ENCODE data around the gene SLC4A5.
"Not testable (repeated sequence)": the region's sequence is repeated elsewhere in the genome, so short reads cannot be mapped to it uniquely, and the experiment has no call there.

SLC4A5 gene

DNA sequence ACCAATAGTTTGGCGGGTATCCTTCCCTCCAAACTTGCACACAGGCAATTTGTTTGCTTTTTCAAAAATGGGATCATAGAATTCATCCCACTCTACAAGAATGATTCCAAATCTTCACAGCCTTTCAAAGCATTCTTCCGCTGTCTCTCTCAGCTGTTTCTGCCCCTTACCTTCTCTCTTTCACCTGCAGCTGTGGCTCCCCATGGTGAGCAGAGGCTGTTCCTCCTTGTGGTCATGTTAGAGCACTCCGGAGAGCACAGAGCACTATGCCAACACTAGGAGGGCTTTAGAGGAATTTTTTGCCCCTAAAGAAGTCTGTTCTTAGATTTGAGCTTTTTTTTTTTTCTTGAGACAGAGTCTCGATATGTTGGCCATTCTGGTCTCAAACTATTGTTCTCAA lies 114.4 kb downstream of the SLC4A5 start:
- no peak for DNase-seq (ENCODE audit: low read depth)

GRCh38 chr2:74227646-74228045 lies 115.6 kb downstream of the SLC4A5 start:
- DNase-seq (ENCODE audit: low read depth) = no peak

- DNase-seq (ENCODE audit: low read depth) = no peak
Measured at GRCh38 chr2:74226648-74227213, 116.5 kb downstream of the SLC4A5 start.

GRCh38 chr2:74225698-74226459 lies 117.3 kb downstream of the SLC4A5 start:
- DNase-seq (ENCODE audit: low read depth) = no peak

DNA sequence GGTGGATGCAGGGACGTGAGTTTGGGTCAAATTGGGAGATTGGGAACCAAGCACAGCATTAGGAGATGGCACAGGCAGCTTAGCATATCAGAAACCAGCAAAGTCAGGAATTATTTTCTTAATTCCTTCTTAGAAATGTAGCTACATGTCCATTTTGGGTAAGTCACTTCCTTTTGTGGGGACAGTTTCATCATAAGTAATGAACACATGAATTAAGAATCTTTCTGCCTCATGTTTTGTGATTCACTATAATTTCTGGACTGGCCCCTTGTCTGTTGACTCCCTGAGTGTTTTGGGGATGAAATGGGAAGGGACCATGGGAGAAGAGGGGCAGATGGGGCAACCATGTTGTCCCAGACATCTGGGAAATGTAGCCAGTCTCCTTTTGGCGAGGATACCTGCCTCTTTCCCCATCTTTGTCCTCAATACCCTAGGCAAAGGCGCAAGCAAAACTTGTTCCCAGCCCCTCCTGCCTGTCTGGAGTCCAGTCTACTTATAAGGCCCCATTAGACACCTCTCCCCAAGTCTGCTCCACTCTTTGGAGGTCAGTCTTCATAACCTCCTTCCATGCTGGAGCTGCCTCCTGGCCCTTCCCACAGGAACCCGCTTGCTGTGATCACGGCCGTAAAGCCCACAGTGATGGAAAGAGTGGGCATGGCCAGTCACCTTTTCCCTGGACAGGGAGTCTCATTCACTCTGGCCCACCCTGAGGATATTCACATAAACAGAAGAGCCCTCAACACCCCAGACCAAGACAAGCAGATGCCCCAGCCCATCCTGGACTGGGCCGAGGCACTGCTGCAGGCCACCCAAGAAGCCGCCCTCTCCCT lies 119.1 kb downstream of the SLC4A5 start:
- DNase-seq (ENCODE audit: low read depth) = no peak

DNA sequence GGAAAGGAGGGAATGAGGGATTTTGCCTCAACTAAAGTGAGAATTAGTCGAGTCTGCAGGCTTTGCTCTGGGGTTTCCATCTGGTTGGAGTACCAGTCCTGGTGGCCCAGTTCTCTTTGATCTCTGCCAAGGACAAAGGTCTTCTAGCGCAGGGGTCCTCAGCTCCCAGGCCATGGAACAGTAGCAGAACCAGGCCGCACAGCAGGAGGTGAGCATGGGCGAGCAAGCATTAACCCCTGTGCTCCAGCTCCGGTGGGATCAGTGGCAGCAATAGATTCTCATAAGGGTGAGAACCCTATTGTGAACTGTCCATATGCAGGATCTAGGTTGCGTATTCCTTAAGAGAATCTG lies 120.9 kb downstream of the SLC4A5 start:
- no peak for DNase-seq (ENCODE audit: low read depth)

DNA sequence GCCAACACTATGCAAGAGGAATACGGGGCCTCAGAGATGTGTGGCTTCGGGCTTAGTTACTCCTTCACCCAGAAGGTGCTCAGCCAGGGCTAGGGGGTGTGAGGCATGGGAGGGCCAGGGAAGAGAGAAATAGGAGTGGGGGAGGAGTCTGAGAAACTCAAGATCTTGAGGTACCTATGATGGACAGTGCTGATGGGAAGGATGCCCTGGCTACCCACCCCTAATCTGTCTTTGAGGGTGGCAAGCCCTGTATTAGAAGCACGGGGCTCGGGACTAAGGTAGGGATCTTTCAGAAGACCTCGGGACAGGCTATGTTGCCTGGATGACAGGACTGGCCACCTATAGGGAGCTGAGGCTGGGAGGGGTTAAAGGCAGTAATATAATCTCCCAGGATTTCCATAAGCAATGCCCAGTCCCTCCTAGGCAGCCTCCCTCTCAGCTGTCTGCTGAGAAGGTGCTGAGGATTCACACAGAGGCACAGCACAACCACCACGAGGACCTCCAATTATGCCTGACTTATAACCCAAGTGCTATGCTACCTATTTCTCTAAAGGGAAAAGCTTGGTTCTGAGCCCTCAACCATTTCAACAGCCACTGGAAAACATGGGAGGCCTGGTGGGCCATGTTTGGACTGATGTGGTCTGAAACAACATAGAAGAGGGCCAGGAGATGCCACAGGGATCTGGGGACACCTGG lies 121.5 kb downstream of the SLC4A5 start:
- no peak for DNase-seq (ENCODE audit: low read depth)

- no peak for DNase-seq (ENCODE audit: low read depth)
Measured at GRCh38 chr2:74221091-74221490, 122.1 kb downstream of the SLC4A5 start.

- DNase-seq (ENCODE audit: low read depth) = no peak
Measured at GRCh38 chr2:74219846-74220486, 123.2 kb downstream of the SLC4A5 start.

DNA sequence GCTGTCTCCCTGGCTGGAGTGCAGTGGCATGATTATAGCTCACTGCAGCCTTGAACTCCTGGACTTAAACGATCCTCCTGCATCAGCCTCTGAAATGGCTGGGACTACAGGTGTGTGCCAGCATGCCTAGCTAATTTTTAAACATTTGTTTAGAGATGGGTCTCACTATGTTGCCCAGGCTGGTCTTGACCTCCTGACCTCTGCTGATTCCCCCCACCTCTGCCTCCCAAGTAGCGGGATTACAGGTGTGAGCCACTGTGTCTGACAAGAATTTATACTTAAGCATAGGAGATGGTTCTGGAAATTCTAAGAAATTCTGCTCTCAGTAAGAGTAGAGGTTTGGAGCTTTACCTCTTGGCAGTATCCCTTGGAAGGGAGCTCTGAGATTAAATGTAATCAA lies 126.6 kb downstream of the SLC4A5 start:
- DNase-seq (ENCODE audit: low read depth) = no peak

DNA sequence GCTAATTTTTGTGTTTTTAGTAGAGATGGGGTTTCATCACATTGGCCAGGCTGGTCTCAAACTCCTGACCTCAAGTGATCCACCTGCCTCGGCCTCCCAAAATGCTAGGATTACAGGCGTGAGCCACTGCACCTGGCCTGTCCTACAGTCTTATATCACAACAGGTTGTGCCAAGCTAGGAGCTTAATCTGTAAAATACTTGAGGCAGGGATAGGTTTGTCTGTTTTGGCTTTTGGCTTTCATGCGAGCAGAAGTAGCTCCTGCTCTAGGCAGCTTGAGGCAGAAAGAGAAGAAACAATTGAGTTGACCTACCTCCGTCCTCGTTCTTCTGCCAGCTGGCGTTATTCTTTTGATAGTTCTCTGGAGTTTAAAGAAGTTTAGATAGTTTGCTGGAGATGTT lies 127.4 kb downstream of the SLC4A5 start:
- not testable (repeated sequence) for DNase-seq (ENCODE audit: low read depth)

- DNase-seq (ENCODE audit: low read depth) = no peak
Measured at GRCh38 chr2:74212702-74213410, 130.4 kb downstream of the SLC4A5 start.

DNA sequence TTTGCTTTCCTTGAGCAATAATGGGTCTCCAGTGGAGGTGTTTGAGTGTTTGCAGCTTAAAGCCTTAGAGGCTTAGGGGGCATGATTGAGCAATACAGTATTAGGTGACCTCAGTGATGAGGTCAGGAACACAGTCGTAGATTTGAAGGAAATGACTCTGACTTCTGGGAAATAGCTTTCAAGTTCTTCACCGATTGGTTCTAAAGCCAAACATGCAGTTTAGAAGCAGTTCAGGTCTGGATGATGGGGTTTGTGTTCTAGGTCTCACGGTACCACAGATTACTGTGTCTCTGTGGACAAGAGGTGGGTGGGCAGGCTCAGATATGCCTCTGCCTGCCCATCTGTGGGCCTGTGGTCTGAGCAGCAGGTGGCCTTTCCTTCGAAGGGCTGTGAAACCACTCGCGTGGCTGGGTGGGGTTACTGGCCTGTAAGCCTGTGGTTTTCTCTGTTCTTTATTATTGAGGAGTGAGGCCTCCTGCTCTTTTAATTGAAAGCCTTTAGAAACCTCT lies 137.0 kb downstream of the SLC4A5 start:
- no peak for DNase-seq (ENCODE audit: low read depth)

GRCh38 chr2:74205596-74205995 lies 137.6 kb downstream of the SLC4A5 start:
- no peak for DNase-seq (ENCODE audit: low read depth)

DNA sequence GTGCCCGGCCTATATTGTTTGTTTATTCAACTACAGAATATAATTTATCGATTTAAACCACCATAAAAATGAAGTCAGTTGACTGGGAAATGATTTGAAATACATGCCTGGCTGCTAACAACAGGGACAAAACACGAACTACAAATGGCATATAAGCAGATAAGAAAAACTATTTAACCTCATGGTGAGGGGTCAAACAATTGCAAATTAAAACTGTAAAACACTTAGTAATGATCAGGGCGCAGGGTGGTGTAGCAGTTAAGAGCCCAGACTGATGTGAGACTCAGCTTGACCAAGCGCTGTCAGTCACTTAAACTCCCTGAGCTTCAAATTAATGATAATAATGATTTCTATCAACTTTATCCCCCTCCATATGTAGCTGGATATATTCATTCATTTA lies 138.1 kb downstream of the SLC4A5 start:
- DNase-seq (ENCODE audit: low read depth) = no peak

DNA sequence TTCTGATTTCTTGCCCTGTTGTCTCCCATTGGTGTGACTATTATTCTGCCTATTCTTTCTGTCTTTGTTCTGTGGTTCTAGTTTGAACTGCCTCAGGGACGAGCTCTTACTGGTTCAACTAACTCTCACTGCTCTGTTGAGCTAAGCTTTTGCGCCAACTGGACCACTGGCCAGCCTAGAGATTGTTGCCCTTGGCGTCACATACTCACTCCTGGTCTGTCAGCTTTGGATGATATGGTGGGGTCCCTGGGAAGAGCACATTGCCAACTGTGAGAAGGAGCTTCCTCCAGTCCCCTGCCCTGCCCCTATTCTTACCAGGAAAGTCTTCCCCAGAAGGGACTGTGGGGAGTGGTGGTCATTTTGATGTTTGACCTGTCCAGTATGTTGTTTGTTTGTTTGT lies 138.8 kb downstream of the SLC4A5 start:
- no peak for DNase-seq (ENCODE audit: low read depth)

DNA sequence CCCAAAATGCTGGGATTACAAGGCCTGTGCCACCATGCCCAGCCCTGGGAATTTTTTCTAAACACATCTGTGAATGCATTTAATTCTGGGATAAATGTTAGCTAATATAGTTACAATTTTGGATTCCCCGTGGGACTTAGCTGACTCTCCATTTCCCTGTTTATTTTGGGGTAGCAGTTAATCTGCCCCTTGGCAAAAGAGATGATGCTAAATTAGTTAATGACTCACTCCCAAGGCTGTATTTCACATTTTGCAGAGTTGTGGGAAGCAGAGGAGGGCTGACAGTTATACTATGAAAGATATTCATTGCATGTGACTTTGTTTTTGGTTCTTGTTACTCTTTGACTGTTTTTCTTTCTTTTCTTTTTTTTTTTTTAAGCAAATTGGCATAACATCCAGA lies 141.6 kb downstream of the SLC4A5 start:
- DNase-seq (ENCODE audit: low read depth) = no peak

- no peak for DNase-seq (ENCODE audit: low read depth)
Measured at GRCh38 chr2:74201196-74201595, 142.0 kb downstream of the SLC4A5 start.

- no peak for DNase-seq (ENCODE audit: low read depth)
Measured at GRCh38 chr2:74199871-74200305, 143.3 kb downstream of the SLC4A5 start.

- no peak for DNase-seq (ENCODE audit: low read depth)
Measured at GRCh38 chr2:74199275-74199701, 143.9 kb downstream of the SLC4A5 start.
